ENCODE results near the gene CYP17A1. TPM values are rescaled to one million over a fixed set of nuclear protein-coding genes. Genes with fewer than 3 reads are reported as not detected.

The CYP17A1 gene
- total RNA-seq, 1 donor from 2014 or later = 0.45 TPM

Other genes with a start within 250 kb of the CYP17A1 start
- gene TRIM8, start 192.9 kb downstream of the CYP17A1 start, total RNA-seq = 47.2 and 146 TPM in 2 replicates
- gene ARL3, start 123.0 kb downstream of the CYP17A1 start, total RNA-seq = 7.8 and 9.7 TPM in 2 replicates
- 5.1 and 5.6 TPM in 2 replicates for gene SFXN2, start 122.8 kb downstream of the CYP17A1 start, total RNA-seq
- 45.0 and 79.7 TPM in 2 replicates for gene WBP1L, start 93.5 kb downstream of the CYP17A1 start, total RNA-seq
- gene BORCS7, start 16.8 kb upstream of the CYP17A1 start, total RNA-seq = 9.2 and 23.4 TPM in 2 replicates
- 6.1 and 11.4 TPM in 2 replicates for gene AS3MT, start 32.1 kb upstream of the CYP17A1 start, total RNA-seq
- 1.7 and 11.6 TPM in 2 replicates for gene CNNM2, start 80.9 kb upstream of the CYP17A1 start, total RNA-seq